HG03565 (cell line): ENCODE measurements around the gene NPFFR1.
A peak's percentile ranks its signal among the peaks of the same experiment; 100 is the strongest.

ENCODE experiments used
- ATAC-seq: cut with Tn5 transposase; IDR thresholded peaks from one replicate; pipeline ENCODE4 v1.9.1; 2021; ENCODE audit warnings: mild to moderate bottlenecking, moderate library complexity; ENCODE audit not compliant: unreplicated experiment

NPFFR1 gene

GRCh38 chr10:70315815-70316214, 32.0 kb upstream of the NPFFR1 start:
- ATAC-seq, result no peak

- no peak for ATAC-seq
Observed at GRCh38 chr10:70315276-70315675, 31.5 kb upstream of the NPFFR1 start.

GRCh38 chr10:70312972-70313371, 29.2 kb upstream of the NPFFR1 start:
- no peak for ATAC-seq

- no peak for ATAC-seq
Observed at GRCh38 chr10:70312249-70312648, 28.4 kb upstream of the NPFFR1 start.

- no peak for ATAC-seq
Observed at GRCh38 chr10:70311698-70312097, 27.9 kb upstream of the NPFFR1 start.

- no peak for ATAC-seq
Observed at GRCh38 chr10:70309661-70310060, 25.9 kb upstream of the NPFFR1 start.

GRCh38 chr10:70308121-70309060, 24.6 kb upstream of the NPFFR1 start:
- no peak for ATAC-seq

- ATAC-seq, result no peak
Observed at GRCh38 chr10:70306886-70307520, 23.2 kb upstream of the NPFFR1 start.

- no peak for ATAC-seq
Observed at GRCh38 chr10:70306181-70306705, 22.4 kb upstream of the NPFFR1 start.

- no peak for ATAC-seq
Observed at GRCh38 chr10:70303730-70304129, 19.9 kb upstream of the NPFFR1 start.

GRCh38 chr10:70302292-70302691, 18.5 kb upstream of the NPFFR1 start:
- ATAC-seq, result no peak

GRCh38 chr10:70300908-70301597, 17.2 kb upstream of the NPFFR1 start:
- no peak for ATAC-seq

- ATAC-seq, result no peak
Observed at GRCh38 chr10:70300461-70300860, 16.7 kb upstream of the NPFFR1 start.

- ATAC-seq, result no peak
Observed at GRCh38 chr10:70299876-70300275, 16.1 kb upstream of the NPFFR1 start.

- no peak for ATAC-seq
Observed at GRCh38 chr10:70298393-70298792, 14.6 kb upstream of the NPFFR1 start.

- ATAC-seq, result no peak
Observed at GRCh38 chr10:70297224-70297623, 13.4 kb upstream of the NPFFR1 start.

- ATAC-seq, result no peak
Observed at GRCh38 chr10:70296406-70296899, 12.6 kb upstream of the NPFFR1 start.

- ATAC-seq, result no peak
Observed at GRCh38 chr10:70295926-70296325, 12.1 kb upstream of the NPFFR1 start.

GRCh38 chr10:70295321-70295720, 11.5 kb upstream of the NPFFR1 start:
- ATAC-seq, result no peak

- peak; percentile 53 for ATAC-seq
Observed at GRCh38 chr10:70293169-70293843, 9.5 kb upstream of the NPFFR1 start.

GRCh38 chr10:70292004-70292403, 8.2 kb upstream of the NPFFR1 start:
- ATAC-seq, result no peak
